Left lung (tissue), 10 donors: ENCODE measurements around the gene TRAPPC2L. TPM values are rescaled to one million over a fixed set of nuclear protein-coding genes. Genes with fewer than 3 reads are reported as not detected.

Source experiments
- ATAC-seq: fragments of 200-7000 bp; cut with Tn5 transposase; one replicate; pipeline ENCODE4 v1.9.1; 2020; ENCODE audit warnings: moderate library complexity
- DNase-seq, 4 donors: peaks; one replicate each; pipeline ENCODE4 v3.0.0-alpha.2; 2013 to 2020
- H3K27ac ChIP-seq, 2 donors: fragments of 200-600 bp; sonication (generic) in 1 of 2; one replicate each; pipeline versions ENCODE4 v1.5.0 to v1.8.0; 2020 to 2021
- H3K27me3 ChIP-seq, 2 donors: fragments of 200-600 bp; sonication (generic) in 1 of 2; one replicate each; pipeline versions ENCODE4 v1.5.0 to v1.8.0; 2020 to 2021
- H3K36me3 ChIP-seq, 2 donors: fragments of 200-600 bp; sonication (generic) in 1 of 2; one replicate each; pipeline versions ENCODE4 v1.5.0 to v1.8.0; 2020 to 2021
- H3K4me1 ChIP-seq, 2 donors: fragments of 200-600 bp; one replicate each; pipeline ENCODE4 v1.8.0; 2021
- H3K4me3 ChIP-seq, 2 donors: fragments of 200-600 bp; sonication (generic) in 1 of 2; one replicate each; pipeline versions ENCODE4 v1.5.0 to v1.8.0; 2020 to 2021; ENCODE audit warnings: mild to moderate bottlenecking in 1 of 2
- H3K9me3 ChIP-seq, 2 donors: fragments of 200-600 bp; sonication (generic) in 1 of 2; one replicate each; pipeline versions ENCODE4 v1.5.0 to v1.8.0; 2020 to 2021
- CTCF ChIP-seq, 2 donors: fragments of 200-600 bp; sonication (generic) in 1 of 2; IDR thresholded peaks; one replicate each; pipeline versions ENCODE4 v1.5.0 to v1.8.0; 2021; ENCODE audit warnings: antibody characterized with exemption in 2 of 2
- intact Hi-C, 2 donors: fragments of 100-400 bp; cut with DNase I; formaldehyde crosslinking; loops; one replicate each; pipeline versions ENCODE4 v1.11.2 to v1.14.2; 2022
- polyA plus RNA-seq, 6 donors: library from polyadenylated mRNA; unstranded; fragments of 120-200 nt; gene quantifications; one replicate each; pipeline ENCODE4 v1.2.1, GENCODE V29; 2013; ENCODE audit not compliant: insufficient read length in 6 of 6
- total RNA-seq, 2 donors: library from RNA; stranded (reverse); fragmentation: NEBNext Ultra II Directional; extraction: Animal tissue kit (Norgen Biotek cat#: 25700); gene quantifications; one replicate each; pipeline ENCODE4 v1.2.1, GENCODE V29; 2021
- donor health status: DM: no; HTN: yes; CAD: no.
- donor health status: DM: no; HTN: no; CAD: no.

Gene TRAPPC2L
- total and polyA plus RNA-seq, 8 donors, result 47.3 to 74.4 (median 69.4) TPM

- Histone ChIP-seq H3K9me3 (no peaks in the 10 kb centered on the region), H3K4me3 (no peak overlapping the region), H3K36me3 (peaks cover 0 to 21% of the 10 kb centered on the region in 2 donors), H3K27ac (no peak overlapping the region), H3K27me3 (no peaks in the 10 kb centered on the region), H3K4me1 (peaks cover 9 to 28% of the 10 kb centered on the region in 2 donors)
- DNase-seq (no peak), ATAC-seq (no peak)
- no peak for TF ChIP-seq CTCF (IDR thresholded peaks at IDR 0.05)
- intact Hi-C loops, result no loop called here
Measured at GRCh38 chr16:88815227-88815626, 41.7 kb upstream of the TRAPPC2L start.

GRCh38 chr16:88815901-88816589, 40.9 kb upstream of the TRAPPC2L start:
- ATAC-seq, result no peak
- DNase-seq, result peak in 1 of 4 donors; percentile 84
- TF ChIP-seq CTCF (IDR thresholded peaks at IDR 0.05), result peak; percentile 57 to 70
- Histone ChIP-seq H3K27ac (no peak overlapping the region), H3K9me3 (no peaks in the 10 kb centered on the region), H3K4me1 (peaks cover under 1 to 20% of the 10 kb centered on the region in 2 donors), H3K27me3 (no peaks in the 10 kb centered on the region), H3K36me3 (peaks cover 0 to 28% of the 10 kb centered on the region in 2 donors), H3K4me3 (no peak overlapping the region)
- intact Hi-C loops, result no loop called here

GRCh38 chr16:88816736-88817535, 40.0 kb upstream of the TRAPPC2L start:
- no peak overlapping the region for H3K4me3 ChIP-seq
- DNase-seq (no peak), ATAC-seq (no peak)
- H3K4me1 ChIP-seq, result peaks cover 0 to 16% of the 10 kb centered on the region in 2 donors
- H3K9me3 ChIP-seq, result no peaks in the 10 kb centered on the region
- H3K27me3 ChIP-seq, result no peaks in the 10 kb centered on the region
- intact Hi-C loops, result no loop called here
- TF ChIP-seq CTCF (IDR thresholded peaks at IDR 0.05), result no peak
- no peak overlapping the region for H3K27ac ChIP-seq
- peaks cover 0 to 37% of the 10 kb centered on the region in 2 donors for H3K36me3 ChIP-seq

GRCh38 chr16:88817785-88818574, 38.9 kb upstream of the TRAPPC2L start:
- Histone ChIP-seq H3K4me3 (no peak overlapping the region), H3K9me3 (no peaks in the 10 kb centered on the region), H3K4me1 (peaks cover 0 to 5% of the 10 kb centered on the region in 2 donors), H3K36me3 (peaks cover 0 to 48% of the 10 kb centered on the region in 2 donors), H3K27ac (no peak overlapping the region), H3K27me3 (no peaks in the 10 kb centered on the region)
- ATAC-seq (no peak), DNase-seq (no peak)
- no peak for TF ChIP-seq CTCF (IDR thresholded peaks at IDR 0.05)
- intact Hi-C loops, result no loop called here

- no peak overlapping the region for H3K27ac ChIP-seq
- ATAC-seq (no peak), DNase-seq (no peak)
- no peaks in the 10 kb centered on the region for H3K27me3 ChIP-seq
- intact Hi-C loops, result no loop called here
- H3K36me3 ChIP-seq, result peaks cover 0 to 51% of the 10 kb centered on the region in 2 donors
- TF ChIP-seq CTCF (IDR thresholded peaks at IDR 0.05), result no peak
- H3K4me3 ChIP-seq, result no peak overlapping the region
- no peaks in the 10 kb centered on the region for H3K9me3 ChIP-seq
- no peaks in the 10 kb centered on the region for H3K4me1 ChIP-seq
Measured at GRCh38 chr16:88818575-88818874, 38.4 kb upstream of the TRAPPC2L start.
